Posterior cingulate gyrus (tissue), 11 donors: Measurements from ENCODE around the gene KCNJ8.
"Not testable (repeated sequence)": the region's sequence is repeated elsewhere in the genome, so short reads cannot be mapped to it uniquely, and the experiment has no call there.

ENCODE experiments used
- DNase-seq, 10 donors: peaks; one replicate each; pipeline versions ENCODE4 v3.0.0 to v3.0.0-alpha.2; 2020 to 2021; ENCODE audit warnings: mixed read lengths in 3 of 10
- intact Hi-C: fragments of 100-400 bp; cut with DNase I; formaldehyde crosslinking; loops from one replicate; pipeline ENCODE4 v1.15.1; 2023

The KCNJ8 gene

GRCh38 chr12:21774358-21775132 lies at the start of gene KCNJ8:
Gene KCNJ8, minus strand, starts transcription at chr12:21774706. Its CDS starts 1,090 bp downstream, at chr12:21773616.
- intact Hi-C loops = no loop called here
- peak in 9 of 10 donors; percentile 15 to 90 (median 48) for DNase-seq

- intact Hi-C loops = no loop called here
- peak in 8 of 10 donors; percentile 4 to 86 (median 30) for DNase-seq
These were observed 49.1 kb upstream of the KCNJ8 start for GRCh38 chr12:21823581-21823980.

- DNase-seq = no peak
- intact Hi-C loops = no loop called here
These were observed 45.2 kb upstream of the KCNJ8 start for GRCh38 chr12:21819678-21820077.

GRCh38 chr12:21819236-21819635 lies 44.7 kb upstream of the KCNJ8 start:
- intact Hi-C loops = no loop called here
- DNase-seq = no peak

- no peak for DNase-seq
These were observed 44.1 kb upstream of the KCNJ8 start for GRCh38 chr12:21818627-21819026.

GRCh38 chr12:21815306-21816062 lies 41.0 kb upstream of the KCNJ8 start:
- DNase-seq = no peak
- intact Hi-C loops = no loop called here

More at GRCh38 chr12:21818627-21819026, 44.1 kb upstream of the KCNJ8 start:
- intact Hi-C loops = no loop called here

GRCh38 chr12:21814814-21815213 lies 40.3 kb upstream of the KCNJ8 start:
- no peak for DNase-seq
- intact Hi-C loops = no loop called here

- intact Hi-C loops = no loop called here
These were observed 39.8 kb upstream of the KCNJ8 start for GRCh38 chr12:21814327-21814726.

GRCh38 chr12:21813751-21814150 lies 39.2 kb upstream of the KCNJ8 start:
- intact Hi-C loops = no loop called here
- DNase-seq = no peak

More at GRCh38 chr12:21814327-21814726, 39.8 kb upstream of the KCNJ8 start:
- DNase-seq = no peak

GRCh38 chr12:21813125-21813524 lies 38.6 kb upstream of the KCNJ8 start:
- intact Hi-C loops = no loop called here

GRCh38 chr12:21812340-21812739 lies 37.8 kb upstream of the KCNJ8 start:
- DNase-seq, intact Hi-C loops: not testable (repeated sequence)

More at GRCh38 chr12:21813125-21813524, 38.6 kb upstream of the KCNJ8 start:
- no peak for DNase-seq

GRCh38 chr12:21809100-21809499 lies 34.6 kb upstream of the KCNJ8 start:
- intact Hi-C loops = no loop called here
- no peak for DNase-seq

GRCh38 chr12:21806255-21806654 lies 31.7 kb upstream of the KCNJ8 start:
- no peak for DNase-seq
- intact Hi-C loops = no loop called here

GRCh38 chr12:21801522-21802288 lies 27.2 kb upstream of the KCNJ8 start:
- intact Hi-C loops = no loop called here
- DNase-seq = no peak

GRCh38 chr12:21800011-21800410 lies 25.5 kb upstream of the KCNJ8 start:
- no peak for DNase-seq
- intact Hi-C loops = no loop called here

GRCh38 chr12:21797539-21797938 lies 23.0 kb upstream of the KCNJ8 start:
- intact Hi-C loops = no loop called here
- DNase-seq = no peak

GRCh38 chr12:21795648-21796328 lies 21.3 kb upstream of the KCNJ8 start:
- intact Hi-C loops = no loop called here
- DNase-seq = peak in 1 of 10 donors; percentile 27

GRCh38 chr12:21794807-21795595 lies 20.5 kb upstream of the KCNJ8 start:
- peak in 2 of 10 donors; percentile 57 to 66 for DNase-seq
- intact Hi-C loops = not testable (repeated sequence)

- intact Hi-C loops, DNase-seq: not testable (repeated sequence)
These were observed 15.2 kb upstream of the KCNJ8 start for GRCh38 chr12:21789687-21790086.
